DMS114 treated with DMSO at 0.1 percent for 48 hours (cell line): ENCODE data around the gene ARHGEF11.
"Not testable (repeated sequence)": the region's sequence is repeated elsewhere in the genome, so short reads cannot be mapped to it uniquely, and the experiment has no call there.

Experiments used
- DNase-seq: peaks from one replicate; lab custom pipeline; 2025; ENCODE audit not compliant: unreplicated experiment; lab: John Stamatoyannopoulos, UW

ARHGEF11 gene

GRCh38 chr1:156931211-156931952 lies 114.2 kb downstream of the ARHGEF11 start:
- no peak for DNase-seq

- DNase-seq: no peak
Measured at GRCh38 chr1:156930483-156930882, 115.1 kb downstream of the ARHGEF11 start.

- no peak for DNase-seq
Measured at GRCh38 chr1:156929596-156930238, 115.8 kb downstream of the ARHGEF11 start.

GRCh38 chr1:156928043-156928602 lies 117.4 kb downstream of the ARHGEF11 start:
- DNase-seq: no peak

GRCh38 chr1:156927215-156928042 lies 118.1 kb downstream of the ARHGEF11 start:
- DNase-seq: peak; percentile 82

GRCh38 chr1:156926695-156927094 lies 118.8 kb downstream of the ARHGEF11 start:
- not testable (repeated sequence) for DNase-seq

- no peak for DNase-seq
Measured at GRCh38 chr1:156926175-156926574, 119.4 kb downstream of the ARHGEF11 start.

GRCh38 chr1:156925154-156926010 lies 120.2 kb downstream of the ARHGEF11 start:
- DNase-seq: no peak

GRCh38 chr1:156924478-156925153 lies 120.9 kb downstream of the ARHGEF11 start:
- no peak for DNase-seq

- DNase-seq: no peak
Measured at GRCh38 chr1:156923670-156924477, 121.7 kb downstream of the ARHGEF11 start.

GRCh38 chr1:156922986-156923669 lies 122.4 kb downstream of the ARHGEF11 start:
- no peak for DNase-seq

GRCh38 chr1:156921053-156921529 lies 124.5 kb downstream of the ARHGEF11 start:
- no peak for DNase-seq

GRCh38 chr1:156920233-156921052 lies 125.1 kb downstream of the ARHGEF11 start, which contains the start of gene LRRC71:
Gene LRRC71 (plus strand): TSS chr1:156920632. CDS start chr1:156920804, 172 bp downstream.
- no peak for DNase-seq

- no peak for DNase-seq
Measured at GRCh38 chr1:156914440-156914856, 131.1 kb downstream of the ARHGEF11 start.

- DNase-seq: no peak
Measured at GRCh38 chr1:156913809-156914387, 131.6 kb downstream of the ARHGEF11 start.

GRCh38 chr1:156912861-156913808 lies 132.4 kb downstream of the ARHGEF11 start:
- DNase-seq: no peak
